ENCODE data around the gene SETDB1.

The SETDB1 gene

DNA sequence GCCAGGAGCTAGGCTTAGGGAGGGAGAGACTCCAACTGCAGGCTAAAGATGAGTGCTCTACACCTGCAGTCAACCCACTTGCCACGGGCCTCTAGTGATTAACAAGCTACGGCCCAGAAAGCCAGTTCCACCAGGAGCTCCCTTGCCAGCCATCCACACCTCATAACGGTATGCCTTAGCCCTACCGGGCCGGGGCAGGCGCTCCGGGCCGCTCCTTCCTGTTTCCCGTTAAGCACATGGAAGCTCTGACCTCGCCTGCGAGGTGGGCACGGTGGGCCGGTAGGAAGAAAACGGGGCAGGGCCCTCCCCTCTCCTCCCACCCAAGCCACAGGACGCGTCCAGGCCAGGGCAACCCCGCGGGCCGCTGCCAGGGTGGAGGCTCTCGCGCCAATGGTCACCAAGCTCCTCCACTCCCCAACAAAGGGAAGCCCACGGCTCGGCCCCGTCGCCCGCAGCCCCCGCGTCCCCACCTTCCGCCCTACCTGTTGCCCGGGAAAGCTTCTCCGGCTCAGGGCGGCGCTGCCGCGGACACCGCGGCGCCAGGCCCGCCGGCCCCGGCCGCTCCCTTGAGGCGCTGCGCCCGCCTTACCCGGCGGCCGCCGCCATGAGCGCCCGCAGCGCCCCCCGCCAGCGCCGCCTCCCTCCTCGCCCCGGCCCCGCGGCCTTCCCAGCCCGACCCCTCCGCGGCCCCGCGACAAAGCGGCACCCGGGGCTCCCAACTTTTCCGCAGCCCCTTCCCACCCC is 47.8 kb downstream of the SETDB1 start:
- TF ChIP-seq, protein P1, sequence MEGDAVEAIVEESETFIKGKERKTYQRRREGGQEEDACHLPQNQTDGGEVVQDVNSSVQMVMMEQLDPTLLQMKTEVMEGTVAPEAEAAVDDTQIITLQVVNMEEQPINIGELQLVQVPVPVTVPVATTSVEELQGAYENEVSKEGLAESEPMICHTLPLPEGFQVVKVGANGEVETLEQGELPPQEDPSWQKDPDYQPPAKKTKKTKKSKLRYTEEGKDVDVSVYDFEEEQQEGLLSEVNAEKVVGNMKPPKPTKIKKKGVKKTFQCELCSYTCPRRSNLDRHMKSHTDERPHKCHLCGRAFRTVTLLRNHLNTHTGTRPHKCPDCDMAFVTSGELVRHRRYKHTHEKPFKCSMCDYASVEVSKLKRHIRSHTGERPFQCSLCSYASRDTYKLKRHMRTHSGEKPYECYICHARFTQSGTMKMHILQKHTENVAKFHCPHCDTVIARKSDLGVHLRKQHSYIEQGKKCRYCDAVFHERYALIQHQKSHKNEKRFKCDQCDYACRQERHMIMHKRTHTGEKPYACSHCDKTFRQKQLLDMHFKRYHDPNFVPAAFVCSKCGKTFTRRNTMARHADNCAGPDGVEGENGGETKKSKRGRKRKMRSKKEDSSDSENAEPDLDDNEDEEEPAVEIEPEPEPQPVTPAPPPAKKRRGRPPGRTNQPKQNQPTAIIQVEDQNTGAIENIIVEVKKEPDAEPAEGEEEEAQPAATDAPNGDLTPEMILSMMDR (conservative IDR thresholded peaks at IDR 0.05; ENCODE audit: control insufficient read depth, insufficient read depth, low read depth, low read length) = no peak
- DNase-seq (ENCODE audit: low read depth) = peak; percentile 23
- H3K4me3 ChIP-seq (ENCODE audit: control insufficient read depth, low read depth, low read length) = peak overlapping the region; percentile 84

DNA sequence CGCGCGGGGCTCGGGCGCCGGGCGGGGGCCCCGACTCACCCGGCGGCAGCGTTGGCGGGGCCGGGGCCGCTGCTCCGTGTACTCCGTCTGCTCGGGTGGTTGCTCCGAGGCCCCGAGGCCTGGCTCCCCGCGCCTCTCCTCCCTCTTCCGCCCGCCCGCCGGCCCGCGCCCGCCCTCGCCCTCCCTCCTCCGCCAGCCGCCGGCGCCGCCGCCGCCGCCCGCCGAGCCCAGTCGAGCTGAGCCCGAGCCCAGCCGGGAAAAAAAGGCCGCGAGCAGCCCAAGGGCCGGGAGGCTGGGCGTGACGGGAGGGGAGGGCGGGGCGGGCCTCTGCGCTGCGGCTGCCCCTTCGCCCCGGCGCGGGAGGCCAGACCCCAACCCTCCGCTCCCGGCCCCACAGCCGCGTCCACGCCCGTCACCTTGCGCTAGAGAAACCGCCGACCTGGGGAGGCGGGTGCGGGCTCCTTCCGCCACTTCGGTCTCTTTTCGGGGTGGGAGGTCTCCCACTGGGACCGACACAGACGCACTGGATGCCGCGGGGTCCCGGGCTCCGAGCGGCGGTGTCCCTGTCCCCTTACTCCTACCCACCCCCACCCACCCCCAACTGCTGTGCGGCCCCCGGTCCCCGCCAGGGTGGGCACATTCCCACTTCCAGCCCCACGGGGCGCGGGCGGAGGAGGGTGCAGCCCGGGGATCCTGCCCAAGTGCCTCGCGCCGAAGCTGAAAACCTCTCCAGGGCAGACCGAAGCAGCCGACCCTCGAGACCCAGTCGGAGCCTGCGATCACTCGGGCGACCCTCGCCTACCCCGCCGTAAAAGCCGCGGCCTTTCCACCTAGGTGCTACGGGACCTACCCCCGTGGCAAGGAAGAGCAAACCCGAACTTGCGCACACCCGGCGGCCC is 48.7 kb downstream of the SETDB1 start, which contains the start of gene CERS2:
CERS2 (minus strand) TSS at position 256 of the 899 bp plus-strand sequence. CDS start 5,745 bp downstream, outside the sequence.
- TF ChIP-seq, protein P1 (conservative IDR thresholded peaks at IDR 0.05; ENCODE audit: control insufficient read depth, insufficient read depth, low read depth, low read length) = no peak
- peak within 1 kb of the TSS; percentile 84 for H3K4me3 ChIP-seq (ENCODE audit: control insufficient read depth, low read depth, low read length)
- DNase-seq (ENCODE audit: low read depth) = peak; percentile 56

DNA sequence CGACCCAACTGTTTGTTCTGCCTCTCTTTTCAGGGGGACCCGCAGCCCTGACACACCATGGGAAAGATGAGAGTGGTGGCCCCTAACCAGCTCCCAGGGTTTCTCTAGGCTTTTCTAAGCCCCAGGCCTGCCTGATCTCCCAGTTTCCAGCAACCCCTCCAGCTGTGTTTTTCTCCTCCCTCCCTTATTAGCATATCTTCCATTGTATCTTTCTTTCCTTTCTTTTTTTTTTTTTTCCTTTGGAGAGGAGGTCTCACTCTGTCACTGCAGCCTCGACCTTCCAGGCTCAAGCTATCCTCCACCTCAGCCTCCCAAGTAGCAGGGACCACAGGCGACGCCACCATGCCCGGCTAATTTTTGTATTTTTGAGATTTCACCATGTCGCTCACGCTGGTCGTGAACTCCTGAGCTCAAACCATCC is 50.2 kb downstream of the SETDB1 start:
- TF ChIP-seq, protein P1 (conservative IDR thresholded peaks at IDR 0.05; ENCODE audit: control insufficient read depth, insufficient read depth, low read depth, low read length) = no peak
- no peak for DNase-seq (ENCODE audit: low read depth)
- no peak overlapping the region for H3K4me3 ChIP-seq (ENCODE audit: control insufficient read depth, low read depth, low read length)

DNA sequence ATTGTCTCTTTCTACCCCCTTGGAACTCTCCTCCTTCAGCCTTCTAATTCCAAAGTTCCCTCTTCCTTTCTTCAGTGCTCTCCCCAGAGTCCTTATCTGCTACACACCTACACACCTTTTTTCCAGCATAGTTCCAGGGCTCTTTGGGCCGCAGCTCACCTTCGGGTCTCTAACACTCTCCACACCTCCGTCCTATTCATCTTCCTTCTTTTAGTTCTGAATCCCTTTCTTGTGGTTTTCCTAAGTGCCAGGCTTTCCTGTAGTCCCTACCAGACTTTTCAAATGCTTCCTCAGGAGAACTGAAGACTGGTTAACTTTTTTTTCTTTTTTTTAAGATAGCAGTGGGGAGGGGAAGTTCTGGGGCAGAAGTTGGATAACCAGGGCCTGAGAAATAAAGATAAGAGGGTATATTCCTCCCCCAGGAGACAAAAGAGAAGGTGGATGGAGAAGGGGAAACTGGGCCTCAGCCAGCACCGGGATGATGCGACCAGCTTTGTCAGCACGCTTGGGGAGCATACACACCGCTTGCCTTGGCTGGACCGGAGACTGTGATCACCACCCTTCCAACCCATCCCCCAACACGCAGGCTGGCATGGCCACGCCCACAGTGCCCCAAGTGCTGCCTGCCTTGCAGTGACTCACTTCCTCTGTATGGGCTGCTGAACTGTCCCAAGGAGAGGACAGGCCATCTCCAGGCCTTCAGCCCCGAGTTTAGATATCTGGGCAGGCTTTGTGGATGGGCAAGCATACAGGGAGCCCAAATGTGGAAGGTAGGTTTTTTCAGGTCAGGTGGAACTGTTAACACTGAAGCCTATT is 50.9 kb downstream of the SETDB1 start:
- DNase-seq (ENCODE audit: low read depth) = no peak
- TF ChIP-seq, protein P1 (conservative IDR thresholded peaks at IDR 0.05; ENCODE audit: control insufficient read depth, insufficient read depth, low read depth, low read length) = no peak
- no peak overlapping the region for H3K4me3 ChIP-seq (ENCODE audit: control insufficient read depth, low read depth, low read length)

DNA sequence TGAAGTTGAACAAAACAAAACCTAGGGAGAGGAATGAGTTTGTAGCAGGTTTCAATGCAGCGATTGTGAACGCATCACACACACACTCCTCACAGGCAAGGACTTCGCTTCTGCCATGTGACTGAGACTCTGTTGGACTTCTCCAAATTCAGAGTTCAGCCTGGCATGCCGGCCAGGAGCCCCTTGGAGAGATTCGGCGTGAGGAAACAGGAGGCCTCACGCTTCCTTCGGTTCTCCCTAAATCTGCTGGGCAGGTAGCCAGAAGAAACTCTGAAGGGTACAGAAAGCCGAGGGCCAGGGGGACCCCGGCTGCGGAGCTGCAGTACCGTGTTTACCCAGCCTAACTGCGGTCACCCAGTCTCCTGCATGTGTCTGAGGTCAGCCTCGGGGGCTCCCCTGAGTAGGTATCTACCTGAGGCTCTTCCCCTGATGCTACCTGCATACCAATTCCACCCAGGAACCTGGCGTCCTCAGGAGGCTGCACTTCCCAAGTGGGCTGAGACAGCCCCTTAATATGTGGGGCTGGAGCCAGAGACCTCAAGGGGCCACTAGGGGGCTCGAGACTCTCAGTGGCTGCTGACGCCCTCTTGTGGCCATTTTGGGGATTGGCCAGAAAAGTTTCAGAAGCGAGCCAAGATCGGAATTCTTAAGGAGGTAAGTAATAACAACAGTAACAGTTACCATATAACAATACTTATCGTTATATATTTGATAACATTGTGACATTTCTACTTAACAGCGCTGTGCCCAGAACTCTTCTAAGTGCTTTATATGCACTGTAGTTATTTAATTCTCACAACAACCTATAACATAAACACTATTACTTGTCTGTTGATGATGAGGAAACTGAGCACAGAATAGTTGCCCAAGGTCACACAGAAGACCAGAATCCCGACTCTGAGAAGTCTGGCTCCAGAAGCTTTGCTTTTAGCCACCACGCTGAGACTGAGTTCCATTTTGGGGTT is 53.2 kb downstream of the SETDB1 start:
- peak; percentile 86 for DNase-seq (ENCODE audit: low read depth)
- peak overlapping the region; percentile 4 for H3K4me3 ChIP-seq (ENCODE audit: control insufficient read depth, low read depth, low read length)
- TF ChIP-seq, protein P1 (conservative IDR thresholded peaks at IDR 0.05; ENCODE audit: control insufficient read depth, insufficient read depth, low read depth, low read length) = peak; percentile 100
